MM.1S (cell line): ENCODE data around the gene ARHGEF25.

Experiments
- EZH2 ChIP-seq: fragments of 300-600 bp; sonication (generic); optimal IDR thresholded peaks from 2 replicates; pipeline ENCODE3; 2017; ENCODE audit warnings: low read depth, mild to moderate bottlenecking, antibody characterized with exemption, low read length, mixed read lengths
- EZH2phosphoT487 ChIP-seq: fragments of 300-600 bp; sonication (generic); IDR thresholded peaks from 2 replicates; pipeline ENCODE4 v1.6.1; 2018; ENCODE audit warnings: antibody characterized with exemption, low read length
- TF ChIP-seq, protein P1 (sequence below): fragments of 300-600 bp; sonication (generic); IDR thresholded peaks from 2 replicates; pipeline ENCODE4 v1.5.1; 2016; ENCODE audit warnings: antibody characterized with exemption, low read length, mixed read lengths

DNA sequence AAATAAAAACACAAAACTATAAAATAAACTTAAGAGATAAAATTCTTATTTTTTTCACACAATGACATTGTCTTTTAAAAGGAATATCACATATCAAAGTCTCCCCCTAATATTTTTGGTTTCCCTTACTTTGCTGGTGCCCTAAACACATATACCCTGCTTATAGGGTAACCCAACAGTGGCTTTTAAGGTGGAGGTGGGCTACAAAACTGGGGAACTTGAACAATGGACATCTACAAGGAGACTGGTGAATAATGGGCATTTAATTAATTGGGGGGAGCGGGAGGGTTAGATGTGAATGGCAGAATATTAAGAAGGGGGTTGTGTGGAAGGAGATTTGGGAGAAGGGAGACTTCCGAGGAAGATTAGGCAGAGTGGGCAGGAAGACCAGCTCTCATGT lies 12.2 kb downstream of the ARHGEF25 start:
- TF ChIP-seq, protein P1, sequence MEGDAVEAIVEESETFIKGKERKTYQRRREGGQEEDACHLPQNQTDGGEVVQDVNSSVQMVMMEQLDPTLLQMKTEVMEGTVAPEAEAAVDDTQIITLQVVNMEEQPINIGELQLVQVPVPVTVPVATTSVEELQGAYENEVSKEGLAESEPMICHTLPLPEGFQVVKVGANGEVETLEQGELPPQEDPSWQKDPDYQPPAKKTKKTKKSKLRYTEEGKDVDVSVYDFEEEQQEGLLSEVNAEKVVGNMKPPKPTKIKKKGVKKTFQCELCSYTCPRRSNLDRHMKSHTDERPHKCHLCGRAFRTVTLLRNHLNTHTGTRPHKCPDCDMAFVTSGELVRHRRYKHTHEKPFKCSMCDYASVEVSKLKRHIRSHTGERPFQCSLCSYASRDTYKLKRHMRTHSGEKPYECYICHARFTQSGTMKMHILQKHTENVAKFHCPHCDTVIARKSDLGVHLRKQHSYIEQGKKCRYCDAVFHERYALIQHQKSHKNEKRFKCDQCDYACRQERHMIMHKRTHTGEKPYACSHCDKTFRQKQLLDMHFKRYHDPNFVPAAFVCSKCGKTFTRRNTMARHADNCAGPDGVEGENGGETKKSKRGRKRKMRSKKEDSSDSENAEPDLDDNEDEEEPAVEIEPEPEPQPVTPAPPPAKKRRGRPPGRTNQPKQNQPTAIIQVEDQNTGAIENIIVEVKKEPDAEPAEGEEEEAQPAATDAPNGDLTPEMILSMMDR, result no peak
- TF ChIP-seq EZH2phosphoT487 (no peak), EZH2 (no peak)
